Ishikawa (cell line): ENCODE results near the gene ARHGEF4.

Source experiments
- CEBPB ChIP-seq: IDR thresholded peaks from 2 replicates; pipeline ENCODE4 v1.6.1; 2012
- CREB1 ChIP-seq: IDR thresholded peaks from 2 replicates; pipeline ENCODE4 v1.6.1; 2012; ENCODE audit warnings: low read depth
- EGR1 ChIP-seq: IDR thresholded peaks from 2 replicates; pipeline ENCODE4 v1.6.1; 2012
- EP300 ChIP-seq: IDR thresholded peaks from 2 replicates; pipeline ENCODE4 v1.6.1; 2012; ENCODE audit warnings: borderline replicate concordance
- FOXM1 ChIP-seq: IDR thresholded peaks from 2 replicates; pipeline ENCODE4 v1.6.1; 2012; ENCODE audit warnings: low read depth, borderline replicate concordance
- NFIC ChIP-seq: IDR thresholded peaks from 2 replicates; pipeline ENCODE4 v1.6.1; 2012
- RAD21 ChIP-seq: IDR thresholded peaks from 2 replicates; pipeline ENCODE4 v1.6.1; 2012; ENCODE audit warnings: low read depth
- REST ChIP-seq: IDR thresholded peaks from 2 replicates; pipeline ENCODE4 v1.6.1; 2012; ENCODE audit warnings: low read depth, mild to moderate bottlenecking
- TAF1 ChIP-seq: IDR thresholded peaks from 2 replicates; pipeline ENCODE4 v1.6.1; 2012; ENCODE audit warnings: low read depth, mild to moderate bottlenecking
- TCF12 ChIP-seq: IDR thresholded peaks from 2 replicates; pipeline ENCODE4 v1.6.1; 2012; ENCODE audit warnings: low read depth
- TEAD4 ChIP-seq: IDR thresholded peaks from 2 replicates; pipeline ENCODE4 v1.6.1; 2012
- YY1 ChIP-seq: IDR thresholded peaks from 2 replicates; pipeline ENCODE4 v1.6.1; 2012; ENCODE audit warnings: low read depth
- ZBTB7A ChIP-seq: IDR thresholded peaks from 2 replicates; pipeline ENCODE4 v1.6.1; 2012; ENCODE audit warnings: low read depth
- TF ChIP-seq, protein P1 (sequence below): IDR thresholded peaks from 2 replicates; pipeline ENCODE4 v1.6.1; 2012
- TF ChIP-seq, protein P2 (sequence below): IDR thresholded peaks from 2 replicates; pipeline ENCODE4 v1.6.1; 2012

Gene ARHGEF4

DNA sequence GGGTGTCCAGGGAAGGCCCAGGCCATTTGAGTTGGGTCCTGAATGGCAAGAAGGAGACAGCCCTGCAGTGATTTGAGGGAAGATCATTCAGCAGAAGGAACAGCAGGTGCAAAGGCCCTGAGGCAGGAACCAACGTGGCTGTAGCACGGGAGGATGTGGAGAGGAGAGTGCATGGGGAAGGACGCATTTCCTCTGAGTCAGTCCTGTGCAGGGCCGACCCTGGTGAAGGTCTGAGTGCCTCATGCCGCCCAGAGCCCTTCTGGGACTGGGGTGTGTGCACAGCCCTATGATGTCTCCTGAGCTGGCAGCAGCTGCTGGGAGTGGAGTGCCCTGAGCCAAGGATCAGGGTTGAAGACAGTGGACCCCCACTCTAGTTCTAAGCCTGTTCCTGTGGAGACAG lies 17.9 kb upstream of the ARHGEF4 start:
- TF ChIP-seq ZBTB7A (no peak), CREB1 (no peak), YY1 (no peak), TCF12 (no peak), CEBPB (no peak), TEAD4 (no peak), REST (no peak), EGR1 (no peak), RAD21 (no peak), EP300 (no peak), FOXM1 (no peak), NFIC (no peak), TAF1 (no peak)
- TF ChIP-seq, protein P1, sequence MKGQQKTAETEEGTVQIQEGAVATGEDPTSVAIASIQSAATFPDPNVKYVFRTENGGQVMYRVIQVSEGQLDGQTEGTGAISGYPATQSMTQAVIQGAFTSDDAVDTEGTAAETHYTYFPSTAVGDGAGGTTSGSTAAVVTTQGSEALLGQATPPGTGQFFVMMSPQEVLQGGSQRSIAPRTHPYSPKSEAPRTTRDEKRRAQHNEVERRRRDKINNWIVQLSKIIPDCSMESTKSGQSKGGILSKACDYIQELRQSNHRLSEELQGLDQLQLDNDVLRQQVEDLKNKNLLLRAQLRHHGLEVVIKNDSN, result no peak
- TF ChIP-seq, protein P2, sequence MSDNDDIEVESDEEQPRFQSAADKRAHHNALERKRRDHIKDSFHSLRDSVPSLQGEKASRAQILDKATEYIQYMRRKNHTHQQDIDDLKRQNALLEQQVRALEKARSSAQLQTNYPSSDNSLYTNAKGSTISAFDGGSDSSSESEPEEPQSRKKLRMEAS, result no peak

GRCh38 chr2:130819226-130819607 lies 17.5 kb upstream of the ARHGEF4 start:
- TF ChIP-seq TCF12, result no peak
- no peak for TF ChIP-seq ZBTB7A
- TF ChIP-seq EP300, result no peak
- TF ChIP-seq TEAD4, result no peak

DNA sequence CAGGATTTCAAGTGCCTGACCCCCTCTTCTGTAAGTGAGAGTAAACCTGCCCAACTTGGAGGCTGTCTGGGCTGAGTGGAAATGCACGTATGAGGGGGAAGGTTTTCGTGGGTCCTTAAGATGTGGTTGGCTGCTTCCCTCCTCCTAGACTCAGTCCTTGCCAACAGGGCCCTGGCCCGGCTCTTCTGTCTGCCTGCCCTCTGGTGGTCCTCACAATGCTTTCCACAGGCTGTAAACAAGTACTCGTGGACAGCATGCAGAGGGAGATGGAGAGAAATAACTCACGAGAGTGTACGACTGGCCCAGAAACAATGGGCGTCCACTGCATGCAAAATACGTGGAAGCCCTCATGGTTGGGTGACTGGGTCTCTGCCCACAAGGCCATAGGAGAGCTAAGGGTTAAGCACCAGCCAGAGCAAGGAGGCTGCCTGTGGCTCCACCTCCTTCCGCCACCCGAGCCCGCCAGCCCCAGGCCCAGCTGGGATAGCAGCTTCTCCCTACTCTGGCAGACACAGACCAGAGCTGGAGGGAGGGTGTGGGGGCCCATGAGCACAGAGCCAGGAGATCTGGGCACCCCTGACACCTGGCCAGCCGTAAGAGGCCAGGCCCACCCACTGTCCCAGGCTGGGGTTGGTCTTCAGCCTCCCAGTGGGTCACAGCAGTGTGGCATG lies 17.0 kb upstream of the ARHGEF4 start:
- no peak for TF ChIP-seq FOXM1
- no peak for TF ChIP-seq REST
- no peak for TF ChIP-seq CREB1
- TF ChIP-seq NFIC, result no peak
- no peak for TF ChIP-seq TEAD4
- no peak for TF ChIP-seq CEBPB
- no peak for TF ChIP-seq EP300
- TF ChIP-seq, protein P2, result 0 out of 2 replicates have a peak, but pooled peaks have one; percentile 22
- TF ChIP-seq, protein P1, result no peak

GRCh38 chr2:130820279-130820861 lies 16.3 kb upstream of the ARHGEF4 start:
- no peak for TF ChIP-seq FOXM1
- TF ChIP-seq TAF1, result no peak
- TF ChIP-seq TCF12, result 0 out of 2 replicates have a peak, but pooled peaks have one; percentile 28
- peak; percentile 52; the same call in 1 of the 2 replicates for TF ChIP-seq NFIC

- TF ChIP-seq EP300 (no peak), CREB1 (no peak), FOXM1 (no peak), EGR1 (no peak), TAF1 (no peak), YY1 (no peak), RAD21 (no peak), TEAD4 (no peak), REST (no peak), ZBTB7A (no peak), TCF12 (no peak), CEBPB (no peak), NFIC (no peak)
- TF ChIP-seq, protein P1, result no peak
- TF ChIP-seq, protein P2, result no peak
These were observed 14.8 kb upstream of the ARHGEF4 start for GRCh38 chr2:130821867-130822266.
